Neural cell (in vitro differentiated cells): Measurements from ENCODE around the gene NAPG. TPM values are rescaled to one million over a fixed set of nuclear protein-coding genes. Genes with fewer than 3 reads are reported as not detected.

Experiments used
- H2AFZ ChIP-seq: fragments of 200-600, 300-800 bp; sonication (generic), shearing (Covaris generic); 2 replicates; pipeline ENCODE4 v1.6.0; 2014; ENCODE audit warnings: low read depth, mild to moderate bottlenecking, antibody characterized with exemption, low read length, moderate library complexity
- H3F3A ChIP-seq: fragments of 200-600 bp; shearing (Covaris generic); 2 replicates; pipeline ENCODE4 v1.6.1; 2016; ENCODE audit warnings: mild to moderate bottlenecking, moderate library complexity, mixed read lengths, antibody characterized with exemption, low read length; ENCODE audit not compliant: insufficient read depth, poor library complexity, severe bottlenecking
- H3K27ac ChIP-seq: fragments of 200-600, 300-800 bp; sonication (generic), shearing (Covaris generic); 2 replicates; pipeline ENCODE4 v1.5.1; 2014; ENCODE audit warnings: mild to moderate bottlenecking, low read length, moderate library complexity
- H3K27me3 ChIP-seq: fragments of 300-800, 200-600 bp; sonication (generic), shearing (Covaris generic); 2 replicates; pipeline ENCODE4 v1.6.0; 2014; ENCODE audit warnings: mild to moderate bottlenecking, low read depth, low read length, moderate library complexity; ENCODE audit not compliant: insufficient read depth
- H3K36me3 ChIP-seq: fragments of 300-800, 200-600 bp; sonication (generic), shearing (Covaris generic); 2 replicates; pipeline ENCODE4 v1.5.1; 2014; ENCODE audit warnings: mild to moderate bottlenecking, antibody characterized with exemption, low read length, moderate library complexity; ENCODE audit not compliant: insufficient read depth
- H3K4me2 ChIP-seq: fragments of 300-800, 200-600 bp; sonication (generic), shearing (Covaris generic); 2 replicates; pipeline ENCODE4 v1.6.0; 2014; ENCODE audit warnings: mild to moderate bottlenecking, low read length
- H3K4me3 ChIP-seq: fragments of 300-800, 200-600 bp; sonication (generic), shearing (Covaris generic); 2 replicates; pipeline ENCODE4 v1.5.1; 2014; ENCODE audit warnings: mild to moderate bottlenecking, low read length, moderate library complexity
- H3K79me2 ChIP-seq: fragments of 200-600 bp; shearing (Covaris generic); replicated peaks from 2 replicates; pipeline ENCODE4 v1.6.0; 2014; ENCODE audit warnings: mild to moderate bottlenecking, low read length, moderate library complexity; ENCODE audit not compliant: insufficient read depth
- H3K9ac ChIP-seq: fragments of 300-800, 200-600 bp; sonication (generic), shearing (Covaris generic); 2 replicates; pipeline ENCODE4 v1.6.1; 2016; ENCODE audit warnings: mild to moderate bottlenecking, low read length, mixed read lengths
- H3K9me2 ChIP-seq: fragments of 200-600 bp; shearing (Covaris generic); 2 replicates; pipeline ENCODE4 v1.6.1; 2016; ENCODE audit warnings: mild to moderate bottlenecking, low read length, mixed read lengths; ENCODE audit not compliant: insufficient read depth
- H3K9me3 ChIP-seq: fragments of 200-600, 300-800 bp; sonication (generic), shearing (Covaris generic); 2 replicates; pipeline ENCODE4 v1.6.1; 2016; ENCODE audit warnings: mild to moderate bottlenecking, mixed run types, low read length, moderate library complexity, mixed read lengths
- H4K20me1 ChIP-seq: fragments of 200-600 bp; shearing (Covaris generic); 2 replicates; pipeline ENCODE4 v1.6.1; 2016; ENCODE audit warnings: mild to moderate bottlenecking, mixed run types; ENCODE audit not compliant: insufficient read depth
- CTCF ChIP-seq: fragments of 450-650 bp; IDR thresholded peaks from 2 replicates; pipeline ENCODE4 v1.5.1; 2014; ENCODE audit warnings: antibody characterized with exemption, mild to moderate bottlenecking, moderate library complexity; ENCODE audit not compliant: poor library complexity, severe bottlenecking
- EP300 ChIP-seq: fragments of 450-650 bp; conservative IDR thresholded peaks from 2 replicates; pipeline ENCODE4 v1.6.1; 2014; ENCODE audit warnings: antibody characterized with exemption, mild to moderate bottlenecking, moderate library complexity; ENCODE audit not compliant: poor library complexity, severe bottlenecking
- EZH2 ChIP-seq: fragments of 200-600, 300-800 bp; shearing (Covaris generic), sonication (generic); IDR thresholded peaks from 2 replicates; pipeline ENCODE4 v1.6.1; 2014; ENCODE audit warnings: antibody characterized with exemption, low read length, borderline replicate concordance, mild to moderate bottlenecking; ENCODE audit not compliant: insufficient read depth, poor library complexity, severe bottlenecking
- MXI1 ChIP-seq: fragments of 450-650 bp; conservative IDR thresholded peaks from 2 replicates; pipeline ENCODE4 v1.6.1; 2014; ENCODE audit warnings: antibody characterized with exemption, mild to moderate bottlenecking; ENCODE audit not compliant: poor library complexity, severe bottlenecking
- POLR2AphosphoS5 ChIP-seq: IDR thresholded peaks from 2 replicates; pipeline ENCODE4 v1.6.1; 2012
- RAD21 ChIP-seq: fragments of 450-650 bp; conservative IDR thresholded peaks from 2 replicates; pipeline ENCODE4 v1.6.1; 2014; ENCODE audit warnings: antibody characterized with exemption, mild to moderate bottlenecking, moderate library complexity
- REST ChIP-seq: IDR thresholded peaks from 2 replicates; pipeline ENCODE4 v1.6.1; 2012; ENCODE audit warnings: borderline replicate concordance
- SMC3 ChIP-seq: fragments of 450-650 bp; conservative IDR thresholded peaks from 2 replicates; pipeline ENCODE4 v1.6.1; 2014; ENCODE audit warnings: antibody characterized with exemption, mild to moderate bottlenecking, moderate library complexity; ENCODE audit not compliant: poor library complexity
- TAF1 ChIP-seq: IDR thresholded peaks from 2 replicates; pipeline ENCODE4 v1.6.1; 2012; ENCODE audit warnings: low read depth
- polyA minus RNA-seq: library from RNA; depleted of rRNA, polyadenylated mRNA; stranded (reverse); fragments of >200 nt; gene quantifications from 2 replicates; pipeline ENCODE4 v1.2.3, GENCODE V29; 2014
- polyA plus RNA-seq: library from polyadenylated mRNA; depleted of rRNA; stranded (reverse); fragments of >200 nt; gene quantifications from 2 replicates; pipeline ENCODE4 v1.2.3, GENCODE V29; 2014

Gene NAPG
- 84.6 and 93.9 TPM in 2 replicates for polyA plus RNA-seq
- polyA minus RNA-seq = 92.8 and 103 TPM in 2 replicates

GRCh38 chr18:10525697-10526560 lies at the start of gene NAPG:
Gene NAPG (plus strand): TSS chr18:10526027. CDS start chr18:10526103, 76 bp downstream.
- H3K9ac ChIP-seq = peak within 1 kb of the TSS; percentile 75
- no peaks in the 10 kb centered on the region for H3K27me3 ChIP-seq
- TF ChIP-seq CTCF (no peak), POLR2AphosphoS5 (peak; percentile 86), REST (peak; percentile 16), EP300 (no peak), EZH2 (no peak), SMC3 (no peak), MXI1 (peak; percentile 76), TAF1 (peak; percentile 83), RAD21 (peak; percentile 35)
- peaks cover 3% of the 10 kb centered on the region for H3F3A ChIP-seq
- no peaks in the 10 kb centered on the region for H3K9me3 ChIP-seq
- H3K79me2 ChIP-seq = peaks cover 26% of the 10 kb centered on the region
- no peaks in the 10 kb centered on the region for H3K9me2 ChIP-seq
- H3K4me2 ChIP-seq = peak within 1 kb of the TSS; percentile 73
- H3K4me3 ChIP-seq = peak within 1 kb of the TSS; percentile 87
- H3K36me3 ChIP-seq = no peaks in the 10 kb centered on the region
- H3K27ac ChIP-seq = peak within 1 kb of the TSS; percentile 80
- peak within 1 kb of the TSS; percentile 62 for H2AFZ ChIP-seq
- no peaks in the 10 kb centered on the region for H4K20me1 ChIP-seq

GRCh38 chr18:10476338-10476791 lies 49.5 kb upstream of the NAPG start:
- H4K20me1 ChIP-seq = no peaks in the 10 kb centered on the region
- H3K27ac ChIP-seq = no peak overlapping the region
- no peak overlapping the region for H3K4me2 ChIP-seq
- no peaks in the 10 kb centered on the region for H3K9me2 ChIP-seq
- no peaks in the 10 kb centered on the region for H3K79me2 ChIP-seq
- H3K9me3 ChIP-seq = no peaks in the 10 kb centered on the region
- TF ChIP-seq EZH2 (no peak), POLR2AphosphoS5 (no peak), SMC3 (no peak), EP300 (no peak), CTCF (no peak), TAF1 (no peak)
- no peaks in the 10 kb centered on the region for H3K27me3 ChIP-seq
- no peak overlapping the region for H2AFZ ChIP-seq
- no peaks in the 10 kb centered on the region for H3F3A ChIP-seq
- no peak overlapping the region for H3K9ac ChIP-seq
- no peak overlapping the region for H3K4me3 ChIP-seq
- no peaks in the 10 kb centered on the region for H3K36me3 ChIP-seq
